GM21515 (cell line): ENCODE data around the gene STN1.
"Not testable (repeated sequence)": the region's sequence is repeated elsewhere in the genome, so short reads cannot be mapped to it uniquely, and the experiment has no call there.

Source experiments
- ATAC-seq: cut with Tn5 transposase; IDR thresholded peaks from one replicate; pipeline ENCODE4 v1.9.1; 2021; ENCODE audit not compliant: unreplicated experiment

The STN1 gene

GRCh38 chr10:103847346-103847745 is 70.6 kb downstream of the STN1 start:
- ATAC-seq: no peak

- peak; percentile 89 for ATAC-seq
These were observed 72.0 kb downstream of the STN1 start for GRCh38 chr10:103845972-103846371.

GRCh38 chr10:103845346-103845745 is 72.6 kb downstream of the STN1 start:
- ATAC-seq: not testable (repeated sequence)

GRCh38 chr10:103843854-103844570 is 74.0 kb downstream of the STN1 start:
- ATAC-seq: no peak

- ATAC-seq: no peak
These were observed 74.9 kb downstream of the STN1 start for GRCh38 chr10:103843045-103843444.

GRCh38 chr10:103842605-103843004 is 75.4 kb downstream of the STN1 start:
- ATAC-seq: no peak

- no peak for ATAC-seq
These were observed 76.5 kb downstream of the STN1 start for GRCh38 chr10:103841519-103841918.

GRCh38 chr10:103840740-103841070 is 77.3 kb downstream of the STN1 start:
- ATAC-seq: no peak

- no peak for ATAC-seq
These were observed 77.9 kb downstream of the STN1 start for GRCh38 chr10:103839872-103840739.

GRCh38 chr10:103839519-103839871 is 78.5 kb downstream of the STN1 start:
- ATAC-seq: no peak

GRCh38 chr10:103838862-103839518 is 79.0 kb downstream of the STN1 start:
- no peak for ATAC-seq

GRCh38 chr10:103838070-103838395 is 80.0 kb downstream of the STN1 start:
- no peak for ATAC-seq

GRCh38 chr10:103837370-103838069 is 80.5 kb downstream of the STN1 start:
- ATAC-seq: no peak

- no peak for ATAC-seq
These were observed 81.1 kb downstream of the STN1 start for GRCh38 chr10:103836861-103837260.

- ATAC-seq: no peak
These were observed 81.7 kb downstream of the STN1 start for GRCh38 chr10:103836273-103836672.

GRCh38 chr10:103835096-103836050 is 82.6 kb downstream of the STN1 start:
- no peak for ATAC-seq

- no peak for ATAC-seq
These were observed 83.4 kb downstream of the STN1 start for GRCh38 chr10:103834436-103835095.

GRCh38 chr10:103833731-103834365 is 84.1 kb downstream of the STN1 start:
- ATAC-seq: no peak

GRCh38 chr10:103832806-103833205 is 85.2 kb downstream of the STN1 start:
- ATAC-seq: no peak
